Endodermal cell (in vitro differentiated cells): Measurements from ENCODE around the gene SLC9A3. TPM values are rescaled to one million over a fixed set of nuclear protein-coding genes. Genes with fewer than 3 reads are reported as not detected.

Experiments used
- DNase-seq: peaks from one replicate; pipeline ENCODE4 v3.0.0-alpha.2; 2017
- H3K27ac ChIP-seq: 2 replicates; pipeline ENCODE4 v1.5.1; 2013; ENCODE audit warnings: mild to moderate bottlenecking, low read depth, low read length, moderate library complexity
- H3K27me3 ChIP-seq: 2 replicates; pipeline ENCODE4 v1.6.1; 2013; ENCODE audit warnings: mild to moderate bottlenecking, low read length, moderate library complexity; ENCODE audit not compliant: insufficient read depth, control insufficient read depth, poor library complexity, severe bottlenecking
- H3K36me3 ChIP-seq: 2 replicates; pipeline ENCODE4 v1.7.0; 2013; ENCODE audit warnings: mild to moderate bottlenecking, low read length, moderate library complexity; ENCODE audit not compliant: control insufficient read depth, insufficient read depth
- H3K4me1 ChIP-seq: one replicate; pipeline ENCODE4 v1.7.0; 2013; ENCODE audit warnings: low read length; ENCODE audit not compliant: control insufficient read depth, insufficient read depth
- H3K4me3 ChIP-seq: 2 replicates; pipeline ENCODE4 v1.5.1; 2013; ENCODE audit warnings: mild to moderate bottlenecking, low read length, moderate library complexity
- H3K9ac ChIP-seq: 2 replicates; pipeline ENCODE4 v1.6.1; 2013; ENCODE audit warnings: mild to moderate bottlenecking, low read length, moderate library complexity; ENCODE audit not compliant: poor library complexity, severe bottlenecking; ENCODE audit errors: extremely low read depth
- H3K9me3 ChIP-seq: 2 replicates; pipeline ENCODE4 v1.6.1; 2013; ENCODE audit warnings: mild to moderate bottlenecking, low read length, moderate library complexity; ENCODE audit not compliant: control insufficient read depth
- H3K27ac Mint-ChIP-seq: 2 replicates; pipeline ENCODE4 v1.8.0; 2020; ENCODE audit warnings: mixed read lengths
- H3K27me3 Mint-ChIP-seq: 2 replicates; pipeline ENCODE4 v1.8.0; 2021; ENCODE audit warnings: mild to moderate bottlenecking, mixed read lengths; ENCODE audit not compliant: insufficient read depth
- H3K36me3 Mint-ChIP-seq: 2 replicates; pipeline ENCODE4 v1.8.0; 2020; ENCODE audit warnings: low read depth, mixed read lengths
- H3K4me1 Mint-ChIP-seq: 2 replicates; pipeline ENCODE4 v1.8.0; 2020; ENCODE audit warnings: mixed read lengths
- H3K4me3 Mint-ChIP-seq: 2 replicates; pipeline ENCODE4 v1.8.0; 2020; ENCODE audit warnings: mild to moderate bottlenecking, moderate library complexity, mixed read lengths
- H3K9me3 Mint-ChIP-seq: 2 replicates; pipeline ENCODE4 v1.8.0; 2020; ENCODE audit warnings: mild to moderate bottlenecking, mixed read lengths
- CTCF ChIP-seq: fragments of 200-600 bp; sonication (generic); conservative IDR thresholded peaks from 2 replicates; pipeline ENCODE4 v1.5.0; 2021; ENCODE audit warnings: antibody characterized with exemption, mild to moderate bottlenecking
- WGBS, 2 experiments: methylation state at CpG; one replicate each; pipeline versions ENCODE4 v1.1.5 to v1.1.7; 2013; ENCODE audit warnings: missing lambda C conversion rate in 2 of 2, mixed read lengths in 1 of 2; ENCODE audit not compliant: insufficient coverage in 1 of 2, insufficient read length in 1 of 2; 5-methylcytosine and 5-hydroxymethylcytosine counted together
- total RNA-seq, 2 donors: library from RNA; stranded (reverse); fragmentation: NEBNext Ultra II Directional in 1 of 2; extraction: Animal tissue kit (Norgen Biotek cat#: 25700) in 1 of 2; gene quantifications; 2 replicates in 1 of 2; 3 replicates in 1 of 2; pipeline ENCODE4 v1.2.1, GENCODE V29; 2021

Gene SLC9A3
- total RNA-seq, 2 donors from 2014 or later: 1.3 to 1.5 TPM

GRCh38 chr5:441996-442334 is 82.3 kb downstream of the SLC9A3 start:
- Mint-ChIP-seq H3K27me3 (peaks cover 4% of the 10 kb centered on the region), H3K4me3 (peak overlapping the region; percentile 87), H3K36me3 (peaks cover 10% of the 10 kb centered on the region), H3K4me1 (peaks cover 4% of the 10 kb centered on the region), H3K27ac (no peak overlapping the region), H3K9me3 (no peaks in the 10 kb centered on the region)
- Histone ChIP-seq H3K27me3 (no peaks in the 10 kb centered on the region), H3K4me1 (peaks cover 6% of the 10 kb centered on the region), H3K36me3 (peaks cover 5% of the 10 kb centered on the region), H3K27ac (no peak overlapping the region), H3K4me3 (peak overlapping the region; percentile 93), H3K9ac (peak overlapping the region; percentile 42), H3K9me3 (no peaks in the 10 kb centered on the region)
- TF ChIP-seq CTCF: no peak
- no peak for DNase-seq
- 90 to 100% methylated on average over 3 to 5 of the region's 5 CpGs for WGBS, 2 experiments

- no peak overlapping the region for H3K9ac ChIP-seq
- H3K27me3 Mint-ChIP-seq: peaks cover 4% of the 10 kb centered on the region
- no peaks in the 10 kb centered on the region for H3K36me3 ChIP-seq
- H3K9me3 ChIP-seq: no peaks in the 10 kb centered on the region
- H3K27me3 ChIP-seq: no peaks in the 10 kb centered on the region
- DNase-seq: peak; percentile 29
- H3K27ac ChIP-seq: no peak overlapping the region
- no peak overlapping the region for H3K4me3 ChIP-seq
- no peak overlapping the region for H3K4me3 Mint-ChIP-seq
- H3K9me3 Mint-ChIP-seq: no peaks in the 10 kb centered on the region
- H3K4me1 Mint-ChIP-seq: peaks cover 4% of the 10 kb centered on the region
- WGBS, 2 experiments: 86 to 89% methylated on average over 18 of the region's 18 CpGs
- no peak overlapping the region for H3K27ac Mint-ChIP-seq
- H3K36me3 Mint-ChIP-seq: peaks cover 3% of the 10 kb centered on the region
- peaks cover 6% of the 10 kb centered on the region for H3K4me1 ChIP-seq
- no peak for TF ChIP-seq CTCF
Measured at GRCh38 chr5:440401-441201, 83.6 kb downstream of the SLC9A3 start.

- Histone ChIP-seq H3K36me3 (no peaks in the 10 kb centered on the region), H3K9me3 (no peaks in the 10 kb centered on the region), H3K9ac (no peak overlapping the region), H3K27ac (no peak overlapping the region), H3K4me1 (peaks cover 6% of the 10 kb centered on the region), H3K27me3 (no peaks in the 10 kb centered on the region), H3K4me3 (no peak overlapping the region)
- WGBS, 2 experiments: 92 to 96% methylated on average over 13 to 14 of the region's 14 CpGs
- H3K36me3 Mint-ChIP-seq: no peaks in the 10 kb centered on the region
- H3K4me1 Mint-ChIP-seq: peaks cover 4% of the 10 kb centered on the region
- H3K4me3 Mint-ChIP-seq: no peak overlapping the region
- H3K27ac Mint-ChIP-seq: no peak overlapping the region
- peaks cover 7% of the 10 kb centered on the region for H3K27me3 Mint-ChIP-seq
- DNase-seq: peak; percentile 29
- no peak for TF ChIP-seq CTCF
- no peaks in the 10 kb centered on the region for H3K9me3 Mint-ChIP-seq
Measured at GRCh38 chr5:439636-440035, 84.6 kb downstream of the SLC9A3 start.
